HL-60 (cell line): ENCODE measurements around the gene NGF.

ENCODE experiments used
- DNase-seq, 2 experiments: peaks; one replicate each; pipeline ENCODE4 v3.0.0-alpha.2; 2010 to 2020; ENCODE audit warnings: low read depth in 1 of 2, low spot score in 1 of 2
- H3K27ac ChIP-seq: fragments of 250-450 bp; sonication (Bioruptor Pico); replicated peaks from 2 replicates; pipeline ENCODE4 v1.5.1; 2020; ENCODE audit warnings: mild to moderate bottlenecking, moderate library complexity
- H3K27me3 ChIP-seq: fragments of 250-450 bp; sonication (Bioruptor Pico); 2 replicates; pipeline ENCODE4 v1.5.1; 2021; ENCODE audit warnings: mild to moderate bottlenecking, moderate library complexity; ENCODE audit not compliant: insufficient read depth, poor library complexity, severe bottlenecking
- H3K4me3 ChIP-seq: replicated peaks from 2 replicates; pipeline ENCODE4 v1.5.1; 2011; ENCODE audit warnings: mild to moderate bottlenecking, control low read depth, low read length; ENCODE audit not compliant: insufficient read depth
- CTCF ChIP-seq: IDR thresholded peaks from one replicate; pipeline ENCODE4 v1.5.1; 2011; ENCODE audit warnings: low read length, control low read depth, inconsistent platforms; ENCODE audit not compliant: insufficient read depth
- GABPA ChIP-seq: IDR thresholded peaks from 2 replicates; pipeline ENCODE4 v1.6.1; 2012; ENCODE audit warnings: low read depth
- POLR2AphosphoS5 ChIP-seq: IDR thresholded peaks from 2 replicates; pipeline ENCODE4 v1.6.1; 2012; ENCODE audit warnings: low read depth
- REST ChIP-seq: IDR thresholded peaks from 2 replicates; pipeline ENCODE4 v1.6.1; 2012; ENCODE audit warnings: low read depth; ENCODE audit not compliant: insufficient replicate concordance
- SPI1 ChIP-seq: IDR thresholded peaks from 2 replicates; pipeline ENCODE4 v1.6.1; 2012; ENCODE audit warnings: low read depth, mild to moderate bottlenecking, borderline replicate concordance

The NGF gene

GRCh38 chr1:115240297-115240696 lies 97.8 kb downstream of the NGF start:
- no peak for TF ChIP-seq GABPA
- TF ChIP-seq CTCF = no peak
- TF ChIP-seq SPI1 = no peak
- TF ChIP-seq POLR2AphosphoS5 = no peak
- TF ChIP-seq REST = no peak
- no peak for DNase-seq
- Histone ChIP-seq H3K4me3 (no peak overlapping the region), H3K27ac (no peak overlapping the region), H3K27me3 (peaks cover 10% of the 10 kb centered on the region)

- DNase-seq = no peak
- peaks cover 10% of the 10 kb centered on the region for H3K27me3 ChIP-seq
- TF ChIP-seq SPI1 = no peak
- TF ChIP-seq POLR2AphosphoS5 = no peak
- no peak for TF ChIP-seq CTCF
- TF ChIP-seq REST = no peak
- no peak for TF ChIP-seq GABPA
- no peak overlapping the region for H3K27ac ChIP-seq
- no peak overlapping the region for H3K4me3 ChIP-seq
Measured at GRCh38 chr1:115239426-115239825, 98.6 kb downstream of the NGF start.

GRCh38 chr1:115239148-115239422 lies 99.0 kb downstream of the NGF start:
- DNase-seq = no peak
- H3K4me3 ChIP-seq = no peak overlapping the region
- TF ChIP-seq POLR2AphosphoS5 = no peak
- TF ChIP-seq REST = no peak
- TF ChIP-seq CTCF = no peak
- TF ChIP-seq GABPA = no peak
- no peak for TF ChIP-seq SPI1
- H3K27me3 ChIP-seq = peaks cover 10% of the 10 kb centered on the region
- H3K27ac ChIP-seq = no peak overlapping the region
